D721Med (cell line): ENCODE data around the gene ACE.

ENCODE experiments used
- DNase-seq: peaks from one replicate; pipeline ENCODE4 v3.0.0; 2011; ENCODE audit warnings: low spot score; ENCODE audit not compliant: insufficient read length
- FAIRE-seq: peaks from 2 replicates; lab custom pipeline; 2011; peaks lifted over from hg19 to GRCh38; lab: Jason Lieb, UNC
- CTCF ChIP-seq: IDR thresholded peaks from 2 replicates; pipeline ENCODE4 v1.5.1; 2012; ENCODE audit warnings: mild to moderate bottlenecking, control low read depth; ENCODE audit not compliant: insufficient read depth; ENCODE audit errors: missing control alignments

ACE gene

DNA sequence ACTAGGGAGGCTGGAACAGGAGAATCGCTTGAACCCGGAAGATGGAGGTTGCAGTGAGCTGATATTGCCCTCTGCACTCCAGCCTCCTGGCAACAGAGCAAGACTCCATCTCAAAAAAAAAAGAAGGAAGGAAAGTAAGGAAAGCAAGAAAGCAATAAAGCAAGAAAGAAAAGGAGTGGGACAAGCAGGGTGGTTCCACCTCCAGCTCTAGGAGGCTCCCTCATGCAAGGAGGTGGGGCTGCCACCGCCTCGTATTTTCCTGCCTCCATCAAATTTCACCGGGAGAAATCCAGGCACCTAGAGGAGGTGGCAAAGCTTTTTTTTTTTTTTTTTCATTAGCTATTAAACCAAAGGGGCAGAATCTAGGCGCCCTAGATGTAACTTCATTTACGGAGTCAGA is 31.8 kb upstream of the ACE start:
- FAIRE-seq (no peak), DNase-seq (no peak)
- no peak for TF ChIP-seq CTCF

- TF ChIP-seq CTCF: no peak
- DNase-seq (no peak), FAIRE-seq (no peak)
Observed at GRCh38 chr17:63445571-63445953, 31.3 kb upstream of the ACE start.

- DNase-seq (peak; percentile 95), FAIRE-seq (no peak)
- peak; percentile 7 for TF ChIP-seq CTCF
Observed at GRCh38 chr17:63445954-63446752, 30.7 kb upstream of the ACE start, which contains the start of gene CYB561. TSS of gene CYB561 (minus strand) at chr17:63446306. CDS start at chr17:63437547, 8,759 bp downstream.

- TF ChIP-seq CTCF: no peak
- FAIRE-seq (no peak), DNase-seq (no peak)
Observed at GRCh38 chr17:63446753-63447470, 29.9 kb upstream of the ACE start.

DNA sequence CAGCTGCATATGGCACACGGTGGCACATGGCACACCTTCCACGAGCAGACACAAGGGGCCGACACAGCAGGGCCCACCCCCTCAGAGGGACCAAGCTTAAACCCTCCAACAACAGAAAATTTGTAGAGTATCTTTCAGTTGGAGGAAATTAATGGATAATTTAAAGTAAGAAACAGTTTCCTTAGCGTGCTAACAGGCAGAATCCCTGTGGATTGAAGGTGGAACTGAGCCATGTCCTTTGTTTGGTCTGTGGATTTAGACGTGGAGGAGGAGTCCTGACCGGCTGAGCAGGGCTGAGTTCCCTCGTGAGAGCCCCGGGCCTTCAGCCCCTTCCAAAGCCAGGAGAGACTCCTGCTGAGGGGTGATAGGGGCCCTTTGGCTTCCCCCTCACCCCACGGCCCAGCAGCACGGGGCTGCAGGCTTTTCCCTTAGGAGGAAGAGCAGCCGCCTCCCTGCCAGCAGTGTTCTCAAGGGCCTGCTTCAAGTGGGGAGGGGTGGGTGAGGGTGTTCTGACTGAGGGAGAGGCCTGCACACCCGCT is 29.3 kb upstream of the ACE start:
- FAIRE-seq: no peak
- no peak for DNase-seq
- TF ChIP-seq CTCF: no peak

DNA sequence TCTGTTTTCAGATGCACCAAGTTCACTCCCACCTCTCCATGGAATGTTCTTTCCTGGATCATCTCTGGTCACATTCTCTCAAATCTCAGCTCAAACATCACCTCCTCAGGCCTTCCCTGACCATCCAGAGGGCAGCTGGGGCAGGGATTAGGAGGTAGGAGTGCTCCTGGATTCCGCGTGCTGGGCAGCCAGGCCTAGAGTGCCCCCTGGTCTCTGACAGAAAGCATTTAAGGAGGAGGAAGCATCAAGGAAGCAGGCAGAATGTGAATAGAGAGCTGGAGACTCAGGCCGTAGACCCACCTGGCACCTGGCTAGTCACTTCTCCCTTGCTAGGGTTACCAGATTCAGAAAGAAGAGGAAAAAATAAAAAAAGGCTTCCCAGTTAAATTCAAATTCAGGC is 28.2 kb upstream of the ACE start:
- FAIRE-seq: no peak
- TF ChIP-seq CTCF: no peak
- DNase-seq: no peak
